Stomach (tissue), 9 donors: ENCODE data around the gene MEF2A. TPM values are rescaled to one million over a fixed set of nuclear protein-coding genes. Genes with fewer than 3 reads are reported as not detected.

Source experiments
- DNase-seq, 2 donors: peaks; one replicate each; pipeline versions ENCODE4 v3.0.0 to v3.0.0-alpha.2; 2013 to 2019
- H3K27ac ChIP-seq, 5 donors: fragments of 200-600 bp in 4 of 5; sonication (generic) in 4 of 5; one replicate each; pipeline ENCODE4 v1.5.1; 2013 to 2019; ENCODE audit warnings: mild to moderate bottlenecking in 1 of 5, moderate library complexity in 1 of 5
- H3K27me3 ChIP-seq, 3 donors: fragments of 200-600 bp; sonication (generic); one replicate each; pipeline ENCODE4 v1.5.1; 2017 to 2019; ENCODE audit warnings: mixed run types in 1 of 3
- H3K36me3 ChIP-seq, 4 donors: fragments of 200-600 bp; sonication (generic); 1 replicate in 3 of 4; 2 replicates in 1 of 4; pipeline ENCODE4 v1.5.1; 2016 to 2019
- H3K4me1 ChIP-seq, 4 donors: fragments of 200-600 bp; sonication (generic); one replicate each; pipeline ENCODE4 v1.5.1; 2016 to 2019
- H3K4me3 ChIP-seq, 4 donors: fragments of 200-600 bp; sonication (generic) in 3 of 4; one replicate each; pipeline ENCODE4 v1.5.1; 2016 to 2019; ENCODE audit warnings: mild to moderate bottlenecking in 1 of 4
- H3K9me3 ChIP-seq, 4 donors: fragments of 200-600 bp; sonication (generic); one replicate each; pipeline ENCODE4 v1.5.1; 2016 to 2019
- CTCF ChIP-seq, 7 experiments: fragments of 450-650 bp in 4 of 7; fragments of 200-600 bp in 3 of 7; sonication (generic) in 3 of 7; IDR thresholded peaks; one replicate each; pipeline ENCODE4 v1.5.1; 2016 to 2019; ENCODE audit warnings: antibody characterized with exemption in 7 of 7, control low read depth in 2 of 7, mild to moderate bottlenecking in 1 of 7
- EP300 ChIP-seq: sonication (generic); formaldehyde crosslinking; IDR thresholded peaks from one replicate; pipeline ENCODE4 v1.6.1; 2017; ENCODE audit warnings: antibody characterized with exemption
- POLR2A ChIP-seq, 4 donors: fragments of 450-650 bp; IDR thresholded peaks; one replicate each; pipeline ENCODE4 v1.6.1; 2016; ENCODE audit warnings: antibody characterized with exemption in 4 of 4, control low read depth in 2 of 4, mild to moderate bottlenecking in 1 of 4, moderate library complexity in 1 of 4
- POLR2AphosphoS5 ChIP-seq, 3 donors: sonication (generic); formaldehyde crosslinking; IDR thresholded peaks; one replicate each; pipeline ENCODE4 v1.6.1; 2016; ENCODE audit warnings: antibody characterized with exemption in 3 of 3
- WGBS, 5 donors: extraction: QIAGEN DNeasy Blood & Tissue Kit in 3 of 5; methylation state at CpG; one replicate each; pipeline versions ENCODE4 v1.1.5 to v1.1.7; 2013 to 2018; 5-methylcytosine and 5-hydroxymethylcytosine counted together
- intact Hi-C: fragments of 100-400 bp; cut with DNase I; formaldehyde crosslinking; loops from one replicate; pipeline ENCODE4 v1.15.1; 2023; ENCODE audit warnings: low total_unique reads
- polyA plus RNA-seq, 3 donors: library from polyadenylated mRNA; stranded (reverse); fragments of 200-250 nt; gene quantifications; one replicate each; pipeline ENCODE4 v1.2.3, GENCODE V29; 2013
- total RNA-seq, 5 donors: library from RNA; depleted of rRNA; stranded (reverse); fragments of >200 nt; gene quantifications; one replicate each; pipeline versions ENCODE4 v1.1.0 to v1.2.3, GENCODE V29; 2014 to 2016
- donor health status: healthy with polysubstance abuse.
- donor health status: Bipolar disorder and iron deficiency.
- donor health status: healthy.

The MEF2A gene
- total and polyA plus RNA-seq, 8 donors, result 11.0 to 85.2 (median 26.7) TPM

DNA sequence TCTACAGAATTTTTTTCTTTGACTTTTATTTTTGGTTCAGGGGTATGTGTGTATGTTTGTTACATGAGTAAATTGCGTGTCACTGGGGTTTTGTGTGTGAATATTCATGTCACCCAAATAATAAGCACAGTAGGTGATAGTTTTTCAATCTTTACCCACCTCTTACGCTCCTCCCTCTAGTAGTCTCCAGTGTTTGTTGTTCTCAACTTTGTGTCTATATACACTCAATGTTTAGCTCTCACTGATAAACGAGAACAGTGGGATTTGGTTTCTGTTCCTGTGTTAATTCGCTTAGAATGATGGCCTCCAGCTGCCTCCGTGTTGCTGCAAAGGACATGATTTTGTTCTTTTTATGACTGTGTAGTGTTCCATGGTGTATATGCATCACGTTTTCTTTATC is 54.4 kb downstream of the MEF2A start:
- H3K27ac ChIP-seq, result peak overlapping the region in 3 of 5 donors; percentile 27 to 75 (median 72)
- WGBS, 5 donors, result 36 to 72% (median 47%) methylated on average over 6 of the region's 6 CpGs

GRCh38 chr15:99621767-99622166 is 56.0 kb downstream of the MEF2A start:
- TF ChIP-seq EP300 (no peak), POLR2AphosphoS5 (IDR thresholded peaks at IDR 0.05) (no peak), POLR2A (IDR thresholded peaks at IDR 0.05) (no peak), CTCF (IDR thresholded peaks at IDR 0.05) (no peak)
- H3K27ac ChIP-seq, result no peak overlapping the region
- H3K36me3 ChIP-seq, result no peaks in the 10 kb centered on the region
- H3K27me3 ChIP-seq, result no peaks in the 10 kb centered on the region
- peaks cover 20 to 54% (median 34%) of the 10 kb centered on the region in 4 donors for H3K4me1 ChIP-seq
- H3K4me3 ChIP-seq, result no peak overlapping the region
- intact Hi-C loops, result no loop called here
- no peaks in the 10 kb centered on the region for H3K9me3 ChIP-seq
- no peak for DNase-seq

More for the DNA sequence above, 54.4 kb downstream of the MEF2A start:
- TF ChIP-seq CTCF (IDR thresholded peaks at IDR 0.05), result no peak
- no peak for TF ChIP-seq POLR2A (IDR thresholded peaks at IDR 0.05)
- TF ChIP-seq POLR2AphosphoS5 (IDR thresholded peaks at IDR 0.05), result peak in 1 of 3 donors; percentile 46
- no peak for TF ChIP-seq EP300
- Histone ChIP-seq H3K36me3 (no peaks in the 10 kb centered on the region), H3K4me3 (no peak overlapping the region), H3K9me3 (no peaks in the 10 kb centered on the region), H3K4me1 (peaks cover 20 to 68% (median 44%) of the 10 kb centered on the region in 4 donors), H3K27me3 (no peaks in the 10 kb centered on the region)
- intact Hi-C loops, result no loop called here
- no peak for DNase-seq

- Histone ChIP-seq H3K9me3 (no peaks in the 10 kb centered on the region), H3K4me3 (no peak overlapping the region), H3K36me3 (peaks cover 0 to under 1% (median 0%) of the 10 kb centered on the region in 4 donors), H3K4me1 (peaks cover 24 to 55% (median 38%) of the 10 kb centered on the region in 4 donors), H3K27ac (no peak overlapping the region), H3K27me3 (no peaks in the 10 kb centered on the region)
- no peak for TF ChIP-seq POLR2A (IDR thresholded peaks at IDR 0.05)
- no peak for TF ChIP-seq POLR2AphosphoS5 (IDR thresholded peaks at IDR 0.05)
- TF ChIP-seq CTCF (IDR thresholded peaks at IDR 0.05), result no peak
- TF ChIP-seq EP300, result no peak
- no peak for DNase-seq
- intact Hi-C loops, result no loop called here
These were observed 62.7 kb downstream of the MEF2A start for GRCh38 chr15:99628374-99629001.

DNA sequence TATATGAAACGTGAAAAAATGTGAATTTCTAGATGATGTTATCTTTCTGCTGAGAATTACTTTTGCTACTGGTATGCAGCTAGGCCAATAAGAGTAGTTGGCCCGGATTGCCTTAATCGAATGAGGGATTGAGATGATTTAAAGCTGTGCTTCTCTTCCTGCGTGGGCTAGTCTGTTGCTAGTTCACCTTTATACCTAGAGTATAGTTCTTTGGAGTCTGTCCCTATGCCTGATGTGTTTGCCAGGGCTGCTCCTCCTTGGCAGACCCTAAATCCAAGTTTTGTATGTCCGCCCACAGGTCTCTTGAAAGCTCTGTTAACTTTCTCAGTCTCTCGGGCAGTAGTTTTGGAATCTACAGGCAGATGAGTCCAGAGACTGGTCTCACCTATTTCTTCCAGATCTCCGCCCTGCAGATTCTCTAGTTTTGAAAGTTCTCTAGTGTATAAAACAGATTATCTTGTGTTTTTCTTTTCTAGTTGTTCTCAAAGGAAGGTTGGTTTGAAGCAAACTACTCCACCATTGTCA is 64.9 kb downstream of the MEF2A start:
- no peaks in the 10 kb centered on the region for H3K9me3 ChIP-seq
- no peak overlapping the region for H3K4me3 ChIP-seq
- peaks cover 0 to 9% (median 8%) of the 10 kb centered on the region in 4 donors for H3K36me3 ChIP-seq
- no peak for DNase-seq
- intact Hi-C loops, result no loop called here
- 89 to 94% (median 93%) methylated on average over 7 of the region's 7 CpGs for WGBS, 5 donors
- H3K27me3 ChIP-seq, result no peaks in the 10 kb centered on the region
- no peak for TF ChIP-seq EP300
- TF ChIP-seq CTCF (IDR thresholded peaks at IDR 0.05), result no peak
- TF ChIP-seq POLR2AphosphoS5 (IDR thresholded peaks at IDR 0.05), result no peak
- no peak for TF ChIP-seq POLR2A (IDR thresholded peaks at IDR 0.05)
- peaks cover 24 to 69% (median 40%) of the 10 kb centered on the region in 4 donors for H3K4me1 ChIP-seq
- H3K27ac ChIP-seq, result peak overlapping the region in 4 of 5 donors; percentile 22 to 66 (median 44)
